Thyroid gland (tissue), 4 donors: ENCODE measurements around the gene CDC42BPA.

Experiments
- CTCF ChIP-seq, 6 experiments: fragments of 200-600 bp in 3 of 6; fragments of 450-650 bp in 3 of 6; sonication (generic) in 3 of 6; IDR thresholded peaks; one replicate each; pipeline ENCODE4 v1.5.1; 2016 to 2019; ENCODE audit warnings: antibody characterized with exemption in 6 of 6, mild to moderate bottlenecking in 2 of 6, inconsistent platforms in 1 of 6, moderate library complexity in 1 of 6
- POLR2A ChIP-seq, 2 donors: fragments of 450-650 bp; IDR thresholded peaks; one replicate each; pipeline ENCODE4 v1.6.1; 2017; ENCODE audit warnings: antibody characterized with exemption in 2 of 2, mild to moderate bottlenecking in 2 of 2, moderate library complexity in 1 of 2

DNA sequence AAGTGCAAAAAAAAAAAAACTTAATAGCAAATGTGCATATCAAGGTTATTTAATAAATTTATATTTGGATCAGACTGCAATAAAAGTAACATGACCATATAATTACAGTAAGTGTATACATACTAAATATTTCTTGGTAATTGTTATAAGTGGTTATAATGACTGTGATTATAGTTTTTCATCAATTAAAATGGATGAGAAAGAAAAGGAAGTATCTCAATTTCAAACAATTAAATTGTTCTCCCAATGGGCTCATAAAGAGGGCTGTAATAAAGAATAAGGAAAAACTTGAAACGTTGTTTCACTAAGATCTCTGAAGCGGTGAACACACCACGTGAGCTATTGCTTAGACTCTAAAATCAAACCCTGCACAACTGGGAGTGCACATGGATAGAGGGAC lies 104.1 kb downstream of the CDC42BPA start:
- TF ChIP-seq POLR2A (IDR thresholded peaks at IDR 0.05) (no peak), CTCF (IDR thresholded peaks at IDR 0.05) (no peak)
